Tongue (tissue), 2 donors: ENCODE data around the gene HDHD2. TPM values are rescaled to one million over a fixed set of nuclear protein-coding genes. Genes with fewer than 3 reads are reported as not detected.
A peak's percentile ranks its signal among the peaks of the same experiment; 100 is the strongest.
"Not testable (repeated sequence)": the region's sequence is repeated elsewhere in the genome, so short reads cannot be mapped to it uniquely, and the experiment has no call there.

Experiments used
- DNase-seq: peaks from one replicate; pipeline ENCODE4 v3.0.0-alpha.2; 2015
- total RNA-seq: library from RNA; depleted of rRNA; stranded (reverse); fragments of >200 nt; gene quantifications from one replicate; pipeline ENCODE4 v1.2.3, GENCODE V29; 2014

Gene HDHD2
- total RNA-seq: 24.1 TPM

GRCh38 chr18:47150029-47150823, at the start of gene HDHD2:
Gene HDHD2, minus strand, starts transcription at chr18:47150500. Its CDS starts 14,061 bp downstream, at chr18:47136439.
- peak; percentile 91 for DNase-seq

GRCh38 chr18:47195961-47196360, 45.7 kb upstream of the HDHD2 start:
- not testable (repeated sequence) for DNase-seq

- no peak for DNase-seq
Observed at GRCh38 chr18:47191961-47192360, 41.7 kb upstream of the HDHD2 start.

GRCh38 chr18:47187721-47188120, 37.4 kb upstream of the HDHD2 start:
- no peak for DNase-seq

GRCh38 chr18:47184419-47185050, 34.2 kb upstream of the HDHD2 start:
- no peak for DNase-seq

GRCh38 chr18:47182156-47182555, 31.9 kb upstream of the HDHD2 start:
- DNase-seq: not testable (repeated sequence)

GRCh38 chr18:47180765-47181164, 30.5 kb upstream of the HDHD2 start:
- no peak for DNase-seq

- DNase-seq: peak; percentile 53
Observed at GRCh38 chr18:47179520-47179919, 29.2 kb upstream of the HDHD2 start.

GRCh38 chr18:47175898-47176575, 25.7 kb upstream of the HDHD2 start, which contains the start of gene IER3IP1:
Gene IER3IP1, minus strand, starts transcription at chr18:47176364. Its CDS starts 87 bp downstream, at chr18:47176277.
- peak; percentile 95 for DNase-seq

GRCh38 chr18:47175283-47175897, 25.1 kb upstream of the HDHD2 start:
- DNase-seq: peak; percentile 25

- DNase-seq: peak; percentile 15
Observed at GRCh38 chr18:47174545-47175116, 24.3 kb upstream of the HDHD2 start.

GRCh38 chr18:47172476-47172875, 22.2 kb upstream of the HDHD2 start:
- DNase-seq: no peak

GRCh38 chr18:47168913-47169312, 18.6 kb upstream of the HDHD2 start:
- no peak for DNase-seq

- no peak for DNase-seq
Observed at GRCh38 chr18:47168509-47168908, 18.2 kb upstream of the HDHD2 start.

GRCh38 chr18:47166294-47166693, 16.0 kb upstream of the HDHD2 start:
- no peak for DNase-seq

- no peak for DNase-seq
Observed at GRCh38 chr18:47163241-47163640, 12.9 kb upstream of the HDHD2 start.

GRCh38 chr18:47160256-47160655, 10.0 kb upstream of the HDHD2 start:
- DNase-seq: no peak

GRCh38 chr18:47158404-47158803, 8.1 kb upstream of the HDHD2 start:
- not testable (repeated sequence) for DNase-seq

GRCh38 chr18:47151439-47151838, 1.1 kb upstream of the HDHD2 start:
- peak; percentile 11 for DNase-seq

GRCh38 chr18:47150824-47151366, 595 bp upstream of the HDHD2 start:
- no peak for DNase-seq

GRCh38 chr18:47149457-47150028, 757 bp downstream of the HDHD2 start:
- no peak for DNase-seq

GRCh38 chr18:47146206-47146605, 4.1 kb downstream of the HDHD2 start:
- no peak for DNase-seq
